NCI-H2171 treated with DMSO at 0.1 percent for 48 hours (cell line): Measurements from ENCODE around the gene OR5B2.
"Not testable (repeated sequence)": the region's sequence is repeated elsewhere in the genome, so short reads cannot be mapped to it uniquely, and the experiment has no call there.

Experiments
- DNase-seq: peaks from one replicate; lab custom pipeline; 2025; lab: John Stamatoyannopoulos, UW

Gene OR5B2

DNA sequence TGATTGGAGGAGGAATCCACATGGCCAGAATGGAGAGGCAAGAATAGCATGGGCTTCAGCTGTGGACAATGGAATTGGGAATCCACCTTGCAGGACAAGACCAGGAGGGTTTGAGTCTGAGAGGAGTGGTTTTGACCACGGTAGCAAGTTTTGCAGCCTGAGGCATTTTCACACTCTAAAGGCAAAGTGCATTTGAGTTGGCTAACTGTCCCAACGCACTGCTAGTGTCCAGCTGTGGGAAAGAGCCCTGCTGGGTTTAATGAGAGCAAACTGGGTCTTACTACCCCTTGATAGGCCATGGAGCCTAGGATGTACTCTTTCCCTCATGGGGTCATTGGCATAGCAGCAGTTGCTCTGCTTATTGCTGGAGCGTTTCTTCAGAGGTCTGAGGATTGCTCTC is at the start of gene OR5B2:
Gene OR5B2, minus strand, starts transcription at position 101 of the 400 bp plus-strand sequence. CDS start 4,860 bp downstream, outside the sequence.
- DNase-seq = no peak

DNA sequence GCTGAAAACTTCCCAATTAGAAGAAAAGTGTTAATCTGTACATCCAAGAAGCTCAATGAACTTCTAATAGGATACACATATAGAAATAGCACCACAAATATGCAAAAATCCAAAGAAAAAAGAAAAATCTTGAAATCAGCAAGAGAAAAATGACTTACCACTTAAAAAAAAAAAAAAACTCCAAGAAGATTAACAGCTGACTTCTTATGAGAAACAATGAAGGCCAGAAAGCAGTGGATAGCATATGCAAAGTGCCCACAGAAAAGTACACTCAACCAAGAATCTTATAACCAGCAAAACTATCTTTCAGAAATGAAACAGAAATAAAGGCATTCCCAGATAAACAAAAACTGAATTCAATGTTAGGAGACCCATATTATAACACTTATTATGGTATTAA is 44.0 kb upstream of the OR5B2 start:
- no peak for DNase-seq

DNA sequence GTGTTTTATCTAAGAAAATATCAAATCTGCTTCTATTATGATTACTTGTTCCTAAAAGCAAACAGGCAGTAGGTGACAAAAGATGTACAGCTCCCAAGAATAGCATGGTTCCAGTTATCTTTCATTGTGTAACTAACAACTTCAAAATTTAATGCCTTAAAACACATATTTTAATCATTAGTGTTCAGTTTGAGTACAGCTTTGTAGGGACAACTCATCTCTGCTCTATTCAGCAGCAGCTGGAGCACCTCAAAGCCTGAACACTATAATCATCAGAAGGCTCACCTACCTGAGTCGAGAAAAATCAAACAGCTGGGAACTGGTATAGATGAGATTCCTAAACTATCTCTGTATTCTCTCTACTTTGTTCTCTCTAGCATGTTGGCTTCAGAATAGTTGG is 38.4 kb upstream of the OR5B2 start:
- no peak for DNase-seq

DNA sequence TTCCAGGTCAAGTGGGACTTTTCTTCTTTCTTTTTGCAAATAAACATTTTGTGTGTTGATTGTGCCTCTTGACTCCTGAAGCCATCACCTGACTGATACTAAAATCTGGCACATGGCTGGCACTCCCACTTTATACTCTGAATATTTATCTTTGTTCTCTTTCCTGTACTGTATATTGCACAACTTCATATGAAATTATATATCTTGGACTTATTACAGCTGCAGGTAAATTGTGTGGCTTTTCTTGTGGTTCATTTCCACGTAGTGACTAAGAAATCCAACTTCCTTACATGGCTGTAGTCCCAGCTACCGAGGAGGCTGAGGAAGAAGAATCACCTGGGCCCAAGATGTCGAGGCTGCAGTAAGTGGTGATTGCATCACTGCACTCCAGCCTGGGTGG is 37.8 kb upstream of the OR5B2 start:
- no peak for DNase-seq

DNA sequence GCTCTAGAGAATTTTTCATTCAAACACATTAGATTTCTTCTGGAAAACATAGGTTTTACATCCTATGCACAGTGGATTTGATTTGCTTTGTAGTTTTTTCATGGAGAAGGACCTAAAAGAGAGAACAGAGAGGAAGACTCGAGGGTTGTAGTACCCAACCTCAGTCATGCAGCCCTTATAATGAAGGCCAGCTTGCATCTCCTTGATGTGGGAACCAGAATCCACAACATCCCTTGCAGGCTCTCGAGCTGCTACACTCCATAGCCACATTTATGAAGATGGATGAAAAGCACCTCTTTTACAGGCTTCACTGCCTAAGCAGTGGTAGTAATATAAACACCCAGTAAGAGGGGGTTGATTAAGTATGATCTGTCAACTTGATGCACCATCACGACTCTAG is 23.7 kb upstream of the OR5B2 start:
- DNase-seq = no peak

DNA sequence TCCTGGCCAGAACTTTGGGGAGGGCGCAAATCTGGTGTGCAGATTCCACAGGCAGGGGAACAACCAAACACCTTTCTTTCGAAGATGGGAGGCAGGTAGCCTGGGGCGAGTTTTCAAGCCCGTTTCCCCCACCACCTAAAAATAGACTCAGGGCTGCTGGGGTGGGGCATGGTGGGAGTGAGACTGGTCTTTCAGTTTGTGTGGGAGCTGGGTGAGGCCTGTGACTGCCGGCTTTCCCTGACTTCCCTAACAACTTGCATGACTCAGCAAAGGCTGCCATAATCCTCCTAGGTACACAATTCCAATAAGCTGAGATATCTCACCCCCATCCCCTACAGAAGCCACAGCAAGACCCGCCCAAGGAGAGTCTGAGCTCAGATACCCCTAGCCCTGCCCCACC is 18.4 kb upstream of the OR5B2 start:
- DNase-seq = no peak

DNA sequence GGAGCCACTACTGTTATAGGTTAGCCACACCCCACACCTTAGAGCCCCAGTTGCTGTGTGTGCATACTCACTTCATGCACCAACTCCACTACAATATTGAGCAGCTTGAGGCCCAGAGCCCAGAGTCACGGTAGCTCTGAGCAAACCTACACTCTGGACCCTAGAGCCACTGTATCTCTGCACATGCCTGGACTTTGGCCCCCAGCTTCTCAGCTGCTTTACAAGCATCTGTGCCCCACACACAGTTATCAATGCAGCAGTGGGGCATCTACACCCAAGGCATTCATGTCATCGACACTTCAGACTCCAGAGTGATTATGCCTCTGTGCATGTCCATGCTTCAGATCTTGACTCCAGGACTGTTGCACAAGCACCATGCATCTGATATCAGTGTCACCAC is 16.4 kb upstream of the OR5B2 start:
- no peak for DNase-seq

DNA sequence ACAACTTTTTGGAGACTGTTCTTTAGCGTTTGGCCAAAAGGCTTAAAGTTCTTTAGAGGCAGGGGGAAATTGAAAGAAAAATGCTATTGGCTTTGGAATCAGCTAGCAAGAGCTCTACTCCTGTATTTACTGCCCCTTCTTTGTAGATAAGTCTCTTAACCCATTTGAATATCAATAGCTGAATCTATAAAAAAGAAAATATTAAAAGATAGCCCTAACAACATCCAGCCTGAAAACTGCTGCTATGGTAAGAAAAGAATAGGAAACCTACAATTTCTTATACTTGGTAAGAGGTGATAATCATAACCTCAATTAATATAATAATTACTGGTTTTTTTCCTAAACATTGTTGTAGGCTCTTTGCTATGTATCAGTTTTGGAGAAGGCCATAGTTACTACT is 14.2 kb upstream of the OR5B2 start, which contains the start of gene OR5B12:
Gene OR5B12, minus strand, starts transcription at position 101 of the 400 bp plus-strand sequence. CDS start 2,085 bp downstream, outside the sequence.
- DNase-seq = no peak

DNA sequence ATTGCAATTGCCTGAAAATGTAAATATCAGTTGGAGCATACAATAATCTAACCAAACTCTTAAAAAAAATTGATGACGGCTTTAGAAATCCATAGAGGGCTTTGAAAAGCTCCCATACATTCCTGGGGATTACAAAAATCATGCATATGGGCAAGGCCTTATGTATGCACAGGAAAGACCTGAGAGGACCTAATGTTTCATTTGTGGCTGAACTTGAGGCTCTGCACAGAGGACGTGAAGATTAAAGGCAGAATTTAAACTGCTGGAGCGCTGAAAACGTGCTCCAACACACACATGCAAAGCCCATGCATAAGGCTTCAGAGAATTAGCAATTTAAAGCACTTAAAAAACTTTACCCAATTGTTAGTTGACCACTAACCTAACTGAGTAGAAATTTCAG is 10.6 kb upstream of the OR5B2 start:
- no peak for DNase-seq

DNA sequence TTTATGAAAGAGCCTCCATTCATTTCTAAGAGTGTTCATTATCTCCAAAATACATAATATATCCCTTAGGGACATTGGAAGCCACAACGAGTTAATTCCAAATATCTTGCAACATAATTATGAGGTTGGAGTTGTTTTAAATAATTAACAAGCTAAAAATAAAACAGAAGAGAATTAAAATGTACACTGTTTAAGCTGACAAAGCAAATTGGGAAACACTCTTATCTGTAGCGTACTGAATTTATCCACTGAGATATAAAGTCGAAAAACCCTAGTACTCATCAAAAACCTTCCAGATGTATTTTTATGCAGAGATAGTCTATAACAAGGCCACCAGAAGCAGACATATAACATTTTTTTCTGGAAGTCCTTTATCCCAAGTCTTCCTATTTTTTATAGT is 6.3 kb upstream of the OR5B2 start:
- no peak for DNase-seq

DNA sequence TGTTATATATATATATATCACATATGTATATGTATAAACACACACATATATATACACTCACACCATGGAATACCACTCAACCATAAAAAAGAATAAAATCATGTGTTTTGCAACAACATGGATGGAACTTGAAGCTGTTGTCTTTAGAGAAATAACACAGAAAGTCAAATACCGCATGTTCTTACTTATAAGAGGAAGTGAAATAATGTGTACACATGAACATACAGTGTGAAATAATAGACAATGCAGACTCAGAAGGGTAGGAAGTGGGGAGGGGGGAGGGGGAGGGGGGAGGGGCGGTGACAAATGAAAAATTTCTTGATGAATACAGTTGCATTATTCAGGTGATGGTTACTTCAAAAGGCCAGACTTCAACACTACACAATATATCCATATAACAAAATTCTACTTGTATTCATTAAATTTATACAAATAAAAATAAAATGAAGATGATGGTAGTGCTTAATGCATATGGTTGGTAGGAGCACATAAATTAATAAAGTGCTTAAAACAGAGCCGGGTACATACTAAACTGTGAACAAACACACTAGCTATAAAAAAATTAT is 5.8 kb upstream of the OR5B2 start:
- no peak for DNase-seq

DNA sequence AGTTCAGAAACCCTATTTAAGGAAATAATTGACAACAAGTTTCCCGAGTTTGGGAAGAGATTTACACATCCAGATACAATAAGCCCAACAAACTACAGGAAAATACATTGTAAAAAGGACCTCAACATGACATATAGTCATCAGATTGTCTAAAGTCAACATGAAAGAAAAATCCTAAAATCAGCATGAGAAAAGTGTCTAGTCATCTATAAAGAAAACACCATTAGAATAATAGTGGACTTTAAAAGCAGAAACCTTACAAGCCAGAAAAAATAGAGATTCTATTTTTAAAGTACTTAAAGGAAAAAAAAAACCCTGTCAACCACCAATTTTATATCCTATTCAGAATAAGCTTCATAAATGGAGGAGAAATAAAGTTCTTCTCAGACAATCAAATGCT is 1.4 kb upstream of the OR5B2 start:
- no peak for DNase-seq

DNA sequence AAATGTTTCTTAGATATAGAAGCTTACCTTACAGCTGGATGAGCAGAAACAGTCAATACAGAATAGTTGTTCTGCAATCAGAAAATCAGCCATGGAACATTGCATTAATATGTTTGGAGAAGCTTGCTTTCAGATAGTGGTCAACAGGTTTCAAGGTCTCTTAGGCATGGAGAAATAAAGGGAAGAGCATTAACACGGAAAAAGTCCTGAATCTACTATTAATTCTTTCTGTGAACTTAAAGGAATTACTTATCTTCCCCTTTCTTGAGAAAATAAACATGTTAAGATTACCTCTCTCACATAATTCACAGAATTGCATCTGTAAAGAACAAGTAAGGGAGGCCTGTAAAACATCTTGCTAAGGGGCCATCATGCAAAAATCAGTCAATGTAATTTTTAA is 21.1 kb downstream of the OR5B2 start, which contains the start of gene OR5B3:
Gene OR5B3, minus strand, starts transcription at position 101 of the 400 bp plus-strand sequence. CDS start 3,465 bp downstream, outside the sequence.
- DNase-seq = no peak

DNA sequence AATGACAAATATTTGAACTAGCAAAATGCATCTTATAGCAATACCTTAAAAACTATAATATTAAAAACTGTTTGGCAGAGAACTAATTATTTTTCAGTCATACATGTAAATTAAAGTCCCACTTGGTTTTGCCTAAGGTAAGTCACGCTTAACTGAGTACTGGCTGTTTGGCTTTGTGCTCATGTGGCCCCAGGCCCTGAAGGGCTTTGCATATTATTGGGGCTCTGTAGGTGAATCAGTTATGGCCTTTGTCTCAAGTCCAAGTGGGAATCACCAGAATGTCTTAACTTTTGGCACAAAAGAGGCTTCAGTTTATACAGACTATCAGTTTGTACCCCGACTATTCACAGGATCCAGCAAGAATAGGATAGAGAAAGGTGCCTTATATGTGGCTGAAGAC is 28.3 kb downstream of the OR5B2 start:
- DNase-seq = not testable (repeated sequence)

DNA sequence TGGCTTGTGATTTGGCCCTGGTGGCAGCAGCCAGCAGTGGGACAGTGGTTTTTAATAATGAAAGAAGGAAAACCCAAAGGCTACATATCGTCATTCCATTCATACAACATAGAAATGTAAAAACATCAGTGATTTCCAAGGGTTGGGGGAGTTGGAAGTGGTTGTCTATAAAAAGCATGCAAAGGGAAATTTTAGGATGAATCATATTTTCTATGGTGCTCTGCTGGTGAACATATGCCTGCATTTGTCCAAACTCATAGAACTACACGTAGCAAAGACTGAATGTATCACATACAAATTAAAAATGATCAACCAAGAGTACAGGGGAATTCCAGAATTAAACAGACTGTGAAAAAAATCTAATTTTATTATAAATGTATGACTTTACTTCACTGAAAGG is 32.3 kb downstream of the OR5B2 start:
- no peak for DNase-seq

DNA sequence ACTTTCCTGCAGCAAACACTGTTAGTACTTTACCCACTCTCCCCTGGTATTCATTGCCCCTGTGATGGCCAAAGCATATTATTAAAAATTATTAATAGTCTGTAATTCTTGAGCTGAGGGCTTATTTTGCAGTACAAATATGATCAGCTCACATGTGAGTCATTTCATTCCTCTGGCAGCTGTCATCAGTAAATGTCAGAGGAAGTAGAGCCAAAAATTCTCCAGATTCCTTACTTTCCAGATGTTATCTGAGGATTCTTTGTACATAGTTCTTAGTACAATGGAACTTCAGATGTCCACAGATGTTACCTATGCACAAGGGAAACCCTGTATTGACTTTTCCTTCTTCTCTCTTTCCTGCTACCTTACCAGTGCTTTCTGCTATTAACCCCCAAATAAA is 33.7 kb downstream of the OR5B2 start:
- no peak for DNase-seq

DNA sequence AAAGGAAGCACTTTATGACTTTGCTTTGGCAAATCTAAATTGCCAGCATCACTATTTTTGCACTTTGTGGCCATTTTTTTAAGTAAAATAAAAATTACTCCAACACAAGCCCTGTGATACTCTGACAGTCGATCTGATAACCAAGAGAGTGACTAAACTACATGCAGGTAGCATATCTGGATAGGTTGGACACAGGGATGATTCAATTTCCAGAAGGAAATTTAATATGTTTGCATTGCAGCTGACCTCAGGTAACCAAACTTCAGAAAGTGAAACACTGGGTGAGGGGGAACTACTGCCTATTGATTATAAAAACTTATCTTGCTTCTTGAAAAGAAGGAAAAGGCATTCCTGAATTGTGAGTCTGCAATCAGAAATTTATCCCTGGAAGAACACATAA is 35.2 kb downstream of the OR5B2 start:
- no peak for DNase-seq

DNA sequence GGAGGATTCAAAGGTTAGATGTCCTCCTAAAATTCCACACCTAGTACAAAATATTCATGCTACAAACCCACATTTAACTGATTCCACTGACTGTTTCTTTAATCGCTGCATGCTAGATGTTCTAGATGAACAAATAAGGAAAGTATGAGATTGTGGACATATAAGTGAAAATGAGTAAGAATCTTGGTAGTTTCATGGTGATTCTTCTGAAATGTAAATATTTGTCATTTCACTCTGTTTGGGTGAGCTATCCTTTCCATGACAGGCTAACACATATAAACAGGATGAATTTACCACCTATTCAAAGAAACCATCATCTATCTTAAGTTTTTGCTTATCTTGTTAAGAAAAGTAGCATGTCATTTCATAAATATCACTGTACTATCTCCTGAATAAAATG is 36.0 kb downstream of the OR5B2 start:
- DNase-seq = no peak

DNA sequence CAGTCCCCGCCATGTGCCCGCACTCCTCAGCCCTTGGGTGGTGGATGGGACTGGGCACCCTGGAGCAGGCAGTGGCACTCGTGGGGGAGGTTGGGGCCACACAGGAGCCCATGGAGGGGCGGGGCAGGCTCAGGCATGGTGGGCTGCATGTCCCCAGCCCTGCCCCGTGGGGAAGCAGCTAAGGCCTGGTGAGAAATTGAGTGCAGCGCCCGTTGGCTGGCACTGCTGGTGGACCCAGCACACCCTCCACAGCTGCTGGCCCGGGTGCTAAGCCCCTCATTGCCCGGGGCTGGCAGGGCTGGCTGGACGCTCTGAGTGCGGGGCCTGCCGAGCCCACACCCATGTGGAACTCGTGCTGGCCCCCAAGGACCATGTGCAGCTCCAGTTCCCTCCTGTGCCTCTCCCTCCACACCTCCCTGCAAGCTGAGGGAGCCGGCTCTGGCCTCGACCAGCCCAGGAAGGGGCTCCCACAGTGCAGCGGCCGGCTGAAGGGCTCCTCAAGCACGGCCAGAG is 37.3 kb downstream of the OR5B2 start:
- no peak for DNase-seq
